ENCODE data around the gene GID8.

- TF ChIP-seq, protein P1, sequence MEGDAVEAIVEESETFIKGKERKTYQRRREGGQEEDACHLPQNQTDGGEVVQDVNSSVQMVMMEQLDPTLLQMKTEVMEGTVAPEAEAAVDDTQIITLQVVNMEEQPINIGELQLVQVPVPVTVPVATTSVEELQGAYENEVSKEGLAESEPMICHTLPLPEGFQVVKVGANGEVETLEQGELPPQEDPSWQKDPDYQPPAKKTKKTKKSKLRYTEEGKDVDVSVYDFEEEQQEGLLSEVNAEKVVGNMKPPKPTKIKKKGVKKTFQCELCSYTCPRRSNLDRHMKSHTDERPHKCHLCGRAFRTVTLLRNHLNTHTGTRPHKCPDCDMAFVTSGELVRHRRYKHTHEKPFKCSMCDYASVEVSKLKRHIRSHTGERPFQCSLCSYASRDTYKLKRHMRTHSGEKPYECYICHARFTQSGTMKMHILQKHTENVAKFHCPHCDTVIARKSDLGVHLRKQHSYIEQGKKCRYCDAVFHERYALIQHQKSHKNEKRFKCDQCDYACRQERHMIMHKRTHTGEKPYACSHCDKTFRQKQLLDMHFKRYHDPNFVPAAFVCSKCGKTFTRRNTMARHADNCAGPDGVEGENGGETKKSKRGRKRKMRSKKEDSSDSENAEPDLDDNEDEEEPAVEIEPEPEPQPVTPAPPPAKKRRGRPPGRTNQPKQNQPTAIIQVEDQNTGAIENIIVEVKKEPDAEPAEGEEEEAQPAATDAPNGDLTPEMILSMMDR (IDR thresholded peaks at IDR 0.05): no peak
- TF ChIP-seq POLR2AphosphoS5 (IDR thresholded peaks at IDR 0.05; ENCODE audit: low read depth, low read length): no peak
- TF ChIP-seq JUND (IDR thresholded peaks at IDR 0.05): no peak
- no peak for TF ChIP-seq SMC3 (IDR thresholded peaks at IDR 0.05; ENCODE audit: low read depth, low read length)
- TF ChIP-seq, protein P2, sequence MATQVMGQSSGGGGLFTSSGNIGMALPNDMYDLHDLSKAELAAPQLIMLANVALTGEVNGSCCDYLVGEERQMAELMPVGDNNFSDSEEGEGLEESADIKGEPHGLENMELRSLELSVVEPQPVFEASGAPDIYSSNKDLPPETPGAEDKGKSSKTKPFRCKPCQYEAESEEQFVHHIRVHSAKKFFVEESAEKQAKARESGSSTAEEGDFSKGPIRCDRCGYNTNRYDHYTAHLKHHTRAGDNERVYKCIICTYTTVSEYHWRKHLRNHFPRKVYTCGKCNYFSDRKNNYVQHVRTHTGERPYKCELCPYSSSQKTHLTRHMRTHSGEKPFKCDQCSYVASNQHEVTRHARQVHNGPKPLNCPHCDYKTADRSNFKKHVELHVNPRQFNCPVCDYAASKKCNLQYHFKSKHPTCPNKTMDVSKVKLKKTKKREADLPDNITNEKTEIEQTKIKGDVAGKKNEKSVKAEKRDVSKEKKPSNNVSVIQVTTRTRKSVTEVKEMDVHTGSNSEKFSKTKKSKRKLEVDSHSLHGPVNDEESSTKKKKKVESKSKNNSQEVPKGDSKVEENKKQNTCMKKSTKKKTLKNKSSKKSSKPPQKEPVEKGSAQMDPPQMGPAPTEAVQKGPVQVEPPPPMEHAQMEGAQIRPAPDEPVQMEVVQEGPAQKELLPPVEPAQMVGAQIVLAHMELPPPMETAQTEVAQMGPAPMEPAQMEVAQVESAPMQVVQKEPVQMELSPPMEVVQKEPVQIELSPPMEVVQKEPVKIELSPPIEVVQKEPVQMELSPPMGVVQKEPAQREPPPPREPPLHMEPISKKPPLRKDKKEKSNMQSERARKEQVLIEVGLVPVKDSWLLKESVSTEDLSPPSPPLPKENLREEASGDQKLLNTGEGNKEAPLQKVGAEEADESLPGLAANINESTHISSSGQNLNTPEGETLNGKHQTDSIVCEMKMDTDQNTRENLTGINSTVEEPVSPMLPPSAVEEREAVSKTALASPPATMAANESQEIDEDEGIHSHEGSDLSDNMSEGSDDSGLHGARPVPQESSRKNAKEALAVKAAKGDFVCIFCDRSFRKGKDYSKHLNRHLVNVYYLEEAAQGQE (IDR thresholded peaks at IDR 0.05; ENCODE audit: low read depth, low read length): no peak
- TF ChIP-seq, protein P3, sequence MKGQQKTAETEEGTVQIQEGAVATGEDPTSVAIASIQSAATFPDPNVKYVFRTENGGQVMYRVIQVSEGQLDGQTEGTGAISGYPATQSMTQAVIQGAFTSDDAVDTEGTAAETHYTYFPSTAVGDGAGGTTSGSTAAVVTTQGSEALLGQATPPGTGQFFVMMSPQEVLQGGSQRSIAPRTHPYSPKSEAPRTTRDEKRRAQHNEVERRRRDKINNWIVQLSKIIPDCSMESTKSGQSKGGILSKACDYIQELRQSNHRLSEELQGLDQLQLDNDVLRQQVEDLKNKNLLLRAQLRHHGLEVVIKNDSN (IDR thresholded peaks at IDR 0.05; ENCODE audit: borderline replicate concordance, low read depth): no peak
- TF ChIP-seq YY1 (IDR thresholded peaks at IDR 0.05; ENCODE audit: low read depth): no peak
- TF ChIP-seq, protein P4, sequence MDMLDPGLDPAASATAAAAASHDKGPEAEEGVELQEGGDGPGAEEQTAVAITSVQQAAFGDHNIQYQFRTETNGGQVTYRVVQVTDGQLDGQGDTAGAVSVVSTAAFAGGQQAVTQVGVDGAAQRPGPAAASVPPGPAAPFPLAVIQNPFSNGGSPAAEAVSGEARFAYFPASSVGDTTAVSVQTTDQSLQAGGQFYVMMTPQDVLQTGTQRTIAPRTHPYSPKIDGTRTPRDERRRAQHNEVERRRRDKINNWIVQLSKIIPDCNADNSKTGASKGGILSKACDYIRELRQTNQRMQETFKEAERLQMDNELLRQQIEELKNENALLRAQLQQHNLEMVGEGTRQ (IDR thresholded peaks at IDR 0.05; ENCODE audit: borderline replicate concordance, low read depth, low read length): no peak
These were observed 1.9 kb upstream of the GID8 start for GRCh38 chr20:62935968-62936585.

Measured in SK-N-SH (cell line).